Measurements from ENCODE around the gene BMPR1A. TPM values are rescaled to one million over a fixed set of nuclear protein-coding genes. Genes with fewer than 3 reads are reported as not detected.

Gene BMPR1A
- total and polyA plus RNA-seq, 10 of the 15 experiments (the other 5 are each of a cell fraction or from before 2014, with no cell fraction given) = 2.3 to 22.7 (median 13.1) TPM

GRCh38 chr10:86898511-86898910 lies 142.1 kb downstream of the BMPR1A start:
- in situ Hi-C loops (cut with MboI) = loop anchor here (5.0 kb wide), 1 partner anchor 196 kb away; no protein-coding TSS in a partner anchor
- no peaks in the 10 kb centered on the region for H3K79me2 ChIP-seq (ENCODE audit: control insufficient read depth, insufficient read depth, low read length)
- no peak for ATAC-seq
- POLR2A ChIA-PET = no interaction called here
- no peak overlapping the region for H2AFZ ChIP-seq (ENCODE audit: control insufficient read depth, low read depth, low read length)
- no peak overlapping the region for H3K27ac ChIP-seq (ENCODE audit: control insufficient read depth, insufficient read depth)
- SMC1A ChIA-PET (ENCODE audit: uncharacterized antibody, unreplicated experiment) = interaction anchor here (0.7 to 3.9 kb wide), 10 partner anchors 9 to 898 kb away, joined by 3 to 19 read pairs (median 4); no protein-coding TSS in a partner anchor
- CTCF ChIA-PET = interaction anchor here (0.9 to 5.9 kb wide), 12 partner anchors 9 to 210 kb away, joined by 4 to 86 read pairs (median 7); no protein-coding TSS in a partner anchor
- no peaks in the 10 kb centered on the region for H4K20me1 ChIP-seq (ENCODE audit: control insufficient read depth, insufficient read depth)
- H3K4me1 ChIP-seq (ENCODE audit: control insufficient read depth, insufficient read depth, low read length) = no peaks in the 10 kb centered on the region
- no peak overlapping the region for H3K4me3 ChIP-seq
- no peak for DNase-seq (ENCODE audit: low read depth, low spot score)
- intact Hi-C loops (cut with micrococcal nuclease; ENCODE audit: unreplicated experiment) = no loop called here
- H3K9ac ChIP-seq (ENCODE audit: control insufficient read depth, insufficient read depth, low read length) = no peak overlapping the region
- peaks cover 2 to 4% of the 10 kb centered on the region in 2 experiments; a peak in 3 of 4 replicates for H3K36me3 ChIP-seq (ENCODE audit: control insufficient read depth in 2 of 2, insufficient read depth in 2 of 2, low read length in 1 of 2)
- no peak overlapping the region for H3K4me2 ChIP-seq (ENCODE audit: control insufficient read depth, insufficient read depth)
- H3K27me3 ChIP-seq (replicated peaks in 1 of 2; ENCODE audit: control insufficient read depth in 2 of 2, insufficient read depth in 2 of 2, low read length in 1 of 2) = no peaks in the 10 kb centered on the region
- BruUV-seq (replicated peaks) = no TSS peak
- no peaks in the 10 kb centered on the region for H3K9me3 ChIP-seq (replicated peaks; ENCODE audit: control insufficient read depth, insufficient read depth, low read length)
- RAD21 ChIA-PET (ENCODE audit: unreplicated experiment) = interaction anchor here (0.7 to 3.5 kb wide), 6 partner anchors 20 to 208 kb away, joined by 3 to 16 read pairs (median 8); no protein-coding TSS in a partner anchor
- WGBS (ENCODE audit: insufficient coverage, insufficient replicate concordance, low lambda C conversion rate, missing lambda C conversion rate) = 96% methylated on average over 4 of the region's 4 CpGs
- no peak for FAIRE-seq
- no peak for TF ChIP-seq POLR2A (IDR thresholded peaks at IDR 0.05; ENCODE audit: low read depth, low read length)
- TF ChIP-seq SPI1 (IDR thresholded peaks at IDR 0.05; ENCODE audit: borderline replicate concordance, insufficient read depth, low read depth, low read length) = no peak
- no peak for TF ChIP-seq SIN3A (IDR thresholded peaks at IDR 0.05; ENCODE audit: low read depth, low read length)
- no peak for TF ChIP-seq ZSCAN29 (IDR thresholded peaks at IDR 0.05)
- no peak for TF ChIP-seq NFXL1 (IDR thresholded peaks at IDR 0.05; ENCODE audit: borderline replicate concordance)
- TF ChIP-seq RELB (IDR thresholded peaks at IDR 0.05; ENCODE audit: low read depth) = no peak
- TF ChIP-seq ATF3 (IDR thresholded peaks at IDR 0.05; ENCODE audit: borderline replicate concordance, extremely low read depth, low read depth, low read length) = no peak
- TF ChIP-seq MXI1 (IDR thresholded peaks at IDR 0.05; ENCODE audit: low read depth, low read length) = no peak
- TF ChIP-seq CTCF (IDR thresholded peaks at IDR 0.05 in 2 of 3, conservative IDR thresholded peaks at IDR 0.05 in 1 of 3; ENCODE audit: control insufficient read depth in 2 of 3, extremely low read depth in 1 of 3, insufficient read depth in 1 of 3, low read depth in 3 of 3, low read length in 3 of 3) = no peak
- TF ChIP-seq LARP7 (IDR thresholded peaks at IDR 0.05) = no peak
- no peak for TF ChIP-seq RELA (IDR thresholded peaks at IDR 0.05; ENCODE audit: borderline replicate concordance, partially characterized antibody)
- no peak for TF ChIP-seq NBN (IDR thresholded peaks at IDR 0.05)
- no peak for TF ChIP-seq PKNOX1 (IDR thresholded peaks at IDR 0.05)
- TF ChIP-seq BCL3 (IDR thresholded peaks at IDR 0.05; ENCODE audit: borderline replicate concordance, insufficient read depth, low read depth, low read length, poor library complexity, severe bottlenecking) = no peak
- TF ChIP-seq NKRF (conservative IDR thresholded peaks at IDR 0.05) = no peak

All from GM12878 (cell line).